NB4 (cell line): ENCODE measurements around the gene AIG1.

ENCODE experiments used
- CTCF ChIP-seq: IDR thresholded peaks from one replicate; pipeline ENCODE4 v1.5.1; 2012; ENCODE audit warnings: low read depth, low read length
- MAX ChIP-seq: IDR thresholded peaks from 2 replicates; pipeline ENCODE4 v1.6.1; 2011; ENCODE audit warnings: low read depth, low read length
- MYC ChIP-seq: IDR thresholded peaks from 2 replicates; pipeline ENCODE4 v1.6.1; 2011; ENCODE audit warnings: low read depth, low read length
- POLR2A ChIP-seq: IDR thresholded peaks from 2 replicates; pipeline ENCODE4 v1.6.1; 2011; ENCODE audit warnings: mild to moderate bottlenecking; ENCODE audit not compliant: insufficient read length; ENCODE audit errors: extremely low read depth

DNA sequence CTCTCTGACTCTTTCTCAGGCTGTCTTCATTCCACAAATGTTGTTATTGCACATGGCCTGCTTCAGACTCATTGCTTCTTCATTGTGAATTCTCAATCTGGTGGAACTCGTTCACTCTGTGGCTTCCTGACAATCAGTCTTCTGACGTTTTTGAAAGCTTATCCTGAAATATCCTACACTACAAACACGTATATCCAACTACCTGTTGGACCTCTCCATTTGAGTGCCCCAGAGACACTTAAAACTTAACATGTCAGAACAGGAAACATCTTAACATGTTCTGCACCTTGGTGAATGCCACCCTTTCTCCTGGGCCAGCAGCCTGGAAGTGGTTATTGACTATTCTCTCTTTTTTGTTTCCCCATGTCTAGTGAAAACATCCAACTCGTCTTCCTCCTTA is 50.8 kb downstream of the AIG1 start:
- TF ChIP-seq CTCF (no peak), POLR2A (no peak), MAX (no peak), MYC (no peak)
